ENCODE measurements around the gene CPNE9. TPM values are rescaled to one million over a fixed set of nuclear protein-coding genes. Genes with fewer than 3 reads are reported as not detected.
A peak's percentile ranks its signal among the peaks of the same experiment; 100 is the strongest.

Gene CPNE9
- total and polyA plus RNA-seq, 2 donors (not counting 1 experiment from before 2014, with no cell fraction given): under 0.01 TPM; not detected in 1

DNA sequence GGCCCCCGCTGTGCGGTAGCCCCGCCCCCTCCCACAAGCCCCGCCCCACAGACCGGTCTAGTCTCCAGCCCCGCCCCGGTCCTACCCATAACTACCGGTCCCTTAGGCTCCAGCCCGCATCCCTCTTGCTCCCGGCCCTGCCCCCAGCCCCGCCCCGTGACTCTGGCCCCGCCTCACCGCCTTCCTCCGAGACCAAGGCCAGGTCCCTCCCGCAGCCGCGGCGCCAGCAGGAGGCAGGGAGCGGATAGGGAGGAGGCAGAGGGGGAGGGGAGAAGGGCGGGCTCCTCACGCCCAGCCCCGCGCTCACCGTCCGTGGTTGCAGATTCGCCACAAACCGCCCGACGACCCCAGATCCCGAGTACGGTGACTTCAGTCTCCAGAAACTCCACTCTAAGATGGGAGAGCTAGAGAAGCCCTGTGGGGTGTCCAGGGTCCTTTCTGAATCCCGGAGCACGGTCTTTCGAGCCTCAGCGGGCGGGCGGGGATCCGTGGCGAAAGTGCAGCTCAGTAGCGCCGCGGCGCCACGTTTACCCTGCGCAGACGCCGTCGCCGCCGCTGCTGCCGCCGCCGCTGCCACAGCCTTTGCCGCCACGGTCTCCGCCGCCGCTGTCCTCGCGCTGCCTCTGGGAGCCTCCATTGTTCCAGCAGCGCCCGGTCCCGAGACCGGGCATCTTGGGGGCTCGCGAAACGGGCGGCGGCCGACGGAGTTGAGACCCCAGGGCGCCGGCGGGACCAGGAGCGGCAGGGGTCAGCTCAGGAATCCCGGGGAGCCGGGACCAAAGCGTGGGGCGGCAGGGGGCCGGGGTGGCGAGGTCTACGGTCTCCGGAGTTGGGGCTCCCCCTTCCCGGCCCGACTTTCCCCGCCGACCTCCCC is 27.8 kb downstream of the CPNE9 start, which contains the start of gene BRPF1:
Gene BRPF1, plus strand, starts transcription at position 530 of the 874 bp plus-strand sequence. CDS start 2,406 bp downstream, outside the sequence.
- TF ChIP-seq CTCF (conservative IDR thresholded peaks at IDR 0.05 in 1 of 2, IDR thresholded peaks at IDR 0.05 in 1 of 2; ENCODE audit: low read depth in 1 of 2, low read length in 2 of 2) (peak in 1 of 2 donors; percentile 9), EZH2 (IDR thresholded peaks at IDR 0.05; ENCODE audit: low read length, missing control alignments) (no peak)
- DNase-seq (ENCODE audit: low read depth in 2 of 2): peak; percentile 99
- Histone ChIP-seq H2AFZ (ENCODE audit: low read length) (peak within 1 kb of the TSS; percentile 96), H4K20me1 (ENCODE audit: control insufficient read depth, extremely low read depth, insufficient read depth, low read length) (no peaks in the 10 kb centered on the region), H3K27me3 (ENCODE audit: control insufficient read depth, insufficient read depth, low read length) (no peaks in the 10 kb centered on the region), H3K79me2 (ENCODE audit: control insufficient read depth, insufficient read depth, low read length) (peaks cover 31% of the 10 kb centered on the region), H3K36me3 (ENCODE audit: control insufficient read depth, insufficient read depth, low read length) (peaks cover 7% of the 10 kb centered on the region), H3K9ac (ENCODE audit: insufficient read depth, low read length) (peak within 1 kb of the TSS; percentile 100), H3K27ac (ENCODE audit: insufficient read depth, low read length) (peak within 1 kb of the TSS; percentile 99), H3K4me2 (ENCODE audit: extremely low read depth, insufficient read depth, low read length) (peak within 1 kb of the TSS; percentile 94), H3K4me1 (ENCODE audit: control insufficient read depth, extremely low read depth, insufficient read depth, low read length) (peaks cover 5% of the 10 kb centered on the region), H3K9me3 (ENCODE audit: control insufficient read depth, insufficient read depth, low read depth, low read length) (no peaks in the 10 kb centered on the region), H3K4me3 (replicated peaks in 1 of 4; ENCODE audit: control extremely low read depth in 1 of 4, insufficient read depth in 1 of 4, low read depth in 3 of 4, low read length in 4 of 4) (peak within 1 kb of the TSS; percentile 54 to 92 (median 80))

DNA sequence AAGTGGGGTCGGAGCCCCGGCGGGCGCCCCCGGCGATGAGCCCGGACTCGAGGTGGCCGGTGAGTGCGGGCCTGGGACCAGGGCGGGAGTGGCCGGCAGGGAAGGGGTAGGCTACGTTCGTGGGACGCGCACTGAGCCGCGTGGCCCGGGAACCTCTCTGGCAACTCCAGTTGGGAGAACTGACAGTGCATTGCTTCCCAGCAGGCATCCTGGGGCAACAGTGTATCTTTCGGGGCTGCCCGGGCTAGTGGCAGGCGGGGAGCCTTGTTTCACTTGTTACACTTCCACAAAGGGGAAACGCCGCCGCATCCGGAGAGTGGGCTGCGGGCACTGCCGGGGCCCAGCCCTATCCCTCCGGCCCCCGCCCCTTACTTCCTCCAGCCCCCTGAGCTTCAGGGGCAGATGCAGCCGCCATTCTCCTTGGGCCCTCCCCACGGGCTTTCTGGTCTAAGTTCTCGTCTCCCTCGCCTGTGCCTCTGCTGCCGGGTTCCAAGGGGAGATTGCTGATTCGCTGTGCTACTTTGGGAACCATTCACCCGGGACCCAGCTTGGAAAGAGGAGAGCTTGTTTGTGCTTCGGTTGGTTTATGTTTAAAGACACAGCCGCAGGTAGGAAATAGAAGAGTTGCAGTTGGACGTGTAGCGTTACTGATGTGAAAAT is 28.6 kb downstream of the CPNE9 start:
- peaks cover 5% of the 10 kb centered on the region for H3K4me1 ChIP-seq (ENCODE audit: control insufficient read depth, extremely low read depth, insufficient read depth, low read length)
- TF ChIP-seq CTCF (conservative IDR thresholded peaks at IDR 0.05 in 1 of 2, IDR thresholded peaks at IDR 0.05 in 1 of 2; ENCODE audit: low read depth in 1 of 2, low read length in 2 of 2) (no peak), EZH2 (IDR thresholded peaks at IDR 0.05; ENCODE audit: low read length, missing control alignments) (no peak)
- H3K79me2 ChIP-seq (ENCODE audit: control insufficient read depth, insufficient read depth, low read length): peaks cover 35% of the 10 kb centered on the region
- no peaks in the 10 kb centered on the region for H3K9me3 ChIP-seq (ENCODE audit: control insufficient read depth, insufficient read depth, low read depth, low read length)
- H2AFZ ChIP-seq (ENCODE audit: low read length): no peak overlapping the region
- H3K4me3 ChIP-seq (replicated peaks in 1 of 4; ENCODE audit: control extremely low read depth in 1 of 4, insufficient read depth in 1 of 4, low read depth in 3 of 4, low read length in 4 of 4): peak overlapping the region; percentile 51 to 92 (median 80)
- peak overlapping the region; percentile 99 for H3K27ac ChIP-seq (ENCODE audit: insufficient read depth, low read length)
- H4K20me1 ChIP-seq (ENCODE audit: control insufficient read depth, extremely low read depth, insufficient read depth, low read length): no peaks in the 10 kb centered on the region
- H3K27me3 ChIP-seq (ENCODE audit: control insufficient read depth, insufficient read depth, low read length): no peaks in the 10 kb centered on the region
- peak overlapping the region; percentile 93 for H3K4me2 ChIP-seq (ENCODE audit: extremely low read depth, insufficient read depth, low read length)
- peak overlapping the region; percentile 100 for H3K9ac ChIP-seq (ENCODE audit: insufficient read depth, low read length)
- DNase-seq (ENCODE audit: low read depth in 2 of 2): no peak
- peaks cover 10% of the 10 kb centered on the region for H3K36me3 ChIP-seq (ENCODE audit: control insufficient read depth, insufficient read depth, low read length)

DNA sequence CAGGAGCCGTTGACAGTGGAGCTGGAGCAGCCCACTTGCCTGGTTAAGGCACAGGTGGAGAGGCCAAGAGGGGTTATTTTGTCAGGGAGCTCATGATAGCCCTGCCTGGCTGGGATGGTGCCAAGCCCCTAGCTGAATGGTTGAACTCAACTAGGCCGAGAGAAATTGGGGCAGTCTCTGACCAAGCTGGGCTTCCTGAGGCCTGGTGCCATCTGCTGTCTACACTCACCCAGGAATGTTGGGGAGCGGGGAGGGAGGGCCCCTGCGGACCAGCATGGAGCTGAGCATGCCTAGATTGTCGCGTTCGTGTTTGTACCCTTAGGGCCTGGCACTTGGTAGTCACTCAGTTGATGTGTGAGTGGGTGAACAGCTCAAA is 29.1 kb downstream of the CPNE9 start:
- Histone ChIP-seq H3K4me3 (replicated peaks in 1 of 4; ENCODE audit: control extremely low read depth in 1 of 4, insufficient read depth in 1 of 4, low read depth in 3 of 4, low read length in 4 of 4) (peak overlapping the region; percentile 51 to 92 (median 80)), H3K36me3 (ENCODE audit: control insufficient read depth, insufficient read depth, low read length) (peaks cover 10% of the 10 kb centered on the region), H3K27ac (ENCODE audit: insufficient read depth, low read length) (peak overlapping the region; percentile 99), H3K4me2 (ENCODE audit: extremely low read depth, insufficient read depth, low read length) (peak overlapping the region; percentile 93), H3K4me1 (ENCODE audit: control insufficient read depth, extremely low read depth, insufficient read depth, low read length) (peaks cover 5% of the 10 kb centered on the region), H2AFZ (ENCODE audit: low read length) (no peak overlapping the region), H3K27me3 (ENCODE audit: control insufficient read depth, insufficient read depth, low read length) (no peaks in the 10 kb centered on the region), H3K9ac (ENCODE audit: insufficient read depth, low read length) (peak overlapping the region; percentile 100), H3K79me2 (ENCODE audit: control insufficient read depth, insufficient read depth, low read length) (peaks cover 35% of the 10 kb centered on the region), H3K9me3 (ENCODE audit: control insufficient read depth, insufficient read depth, low read depth, low read length) (no peaks in the 10 kb centered on the region), H4K20me1 (ENCODE audit: control insufficient read depth, extremely low read depth, insufficient read depth, low read length) (no peaks in the 10 kb centered on the region)
- no peak for DNase-seq (ENCODE audit: low read depth in 2 of 2)
- TF ChIP-seq CTCF (conservative IDR thresholded peaks at IDR 0.05 in 1 of 2, IDR thresholded peaks at IDR 0.05 in 1 of 2; ENCODE audit: low read depth in 1 of 2, low read length in 2 of 2): no peak
- TF ChIP-seq EZH2 (IDR thresholded peaks at IDR 0.05; ENCODE audit: low read length, missing control alignments): no peak

Measured in fibroblast of lung (primary cell).